Measurements from ENCODE around the gene STARD4. TPM values are rescaled to one million over a fixed set of nuclear protein-coding genes. Genes with fewer than 3 reads are reported as not detected.

Gene STARD4
- total RNA-seq, 1 experiment from 2014 or later: 31.1 TPM

- Mint-ChIP-seq H3K4me3 (ENCODE audit: unreplicated experiment) (no peak overlapping the region), H3K27ac (ENCODE audit: low read depth, unreplicated experiment) (no peak overlapping the region), H3K27me3 (ENCODE audit: insufficient read depth, unreplicated experiment) (no peaks in the 10 kb centered on the region), H3K4me1 (ENCODE audit: insufficient read depth, unreplicated experiment) (peaks cover 14% of the 10 kb centered on the region), H3K9me3 (ENCODE audit: unreplicated experiment) (no peaks in the 10 kb centered on the region), H3K36me3 (ENCODE audit: insufficient read depth, unreplicated experiment) (peaks cover 35% of the 10 kb centered on the region)
- ChIA-PET CTCF (no interaction called here), POLR2A (no interaction called here)
- BruUV-seq (replicated peaks): no TSS peak
- intact Hi-C loops (cut with micrococcal nuclease): no loop called here
- TF ChIP-seq CTCF (IDR thresholded peaks at IDR 0.05; ENCODE audit: unreplicated experiment): no peak
- DNase-seq (ENCODE audit: unreplicated experiment): no peak
These were observed 9.4 kb downstream of the STARD4 start for GRCh38 chr5:111502956-111503355.

GRCh38 chr5:111498346-111498745 is 14.0 kb downstream of the STARD4 start:
- DNase-seq (ENCODE audit: unreplicated experiment): no peak
- TF ChIP-seq CTCF (IDR thresholded peaks at IDR 0.05; ENCODE audit: unreplicated experiment): no peak
- H3K36me3 Mint-ChIP-seq (ENCODE audit: insufficient read depth, unreplicated experiment): peaks cover 18% of the 10 kb centered on the region
- POLR2A ChIA-PET: interaction anchor here (0.6 to 10.8 kb wide), 3 partner anchors 13 to 1075 kb away, joined by 3 to 105 read pairs (median 3); partner anchors contain the start of gene STARD4
- CTCF ChIA-PET: interaction anchor here (2.2 kb wide), 1 partner anchor 13 kb away, joined by 5 read pairs; the partner anchor contains the start of gene STARD4
- no TSS peak for BruUV-seq (replicated peaks)
- H3K9me3 Mint-ChIP-seq (ENCODE audit: unreplicated experiment): no peaks in the 10 kb centered on the region
- no peaks in the 10 kb centered on the region for H3K27me3 Mint-ChIP-seq (ENCODE audit: insufficient read depth, unreplicated experiment)
- intact Hi-C loops (cut with micrococcal nuclease): no loop called here
- peak overlapping the region; percentile 10 for H3K4me3 Mint-ChIP-seq (ENCODE audit: unreplicated experiment)
- no peak overlapping the region for H3K27ac Mint-ChIP-seq (ENCODE audit: low read depth, unreplicated experiment)
- H3K4me1 Mint-ChIP-seq (ENCODE audit: insufficient read depth, unreplicated experiment): peaks cover 11% of the 10 kb centered on the region

GRCh38 chr5:111495159-111495558 is 17.2 kb downstream of the STARD4 start:
- Mint-ChIP-seq H3K27ac (ENCODE audit: low read depth, unreplicated experiment) (peak overlapping the region; percentile 99), H3K9me3 (ENCODE audit: unreplicated experiment) (no peaks in the 10 kb centered on the region), H3K27me3 (ENCODE audit: insufficient read depth, unreplicated experiment) (no peaks in the 10 kb centered on the region), H3K36me3 (ENCODE audit: insufficient read depth, unreplicated experiment) (peaks cover 18% of the 10 kb centered on the region), H3K4me3 (ENCODE audit: unreplicated experiment) (no peak overlapping the region), H3K4me1 (ENCODE audit: insufficient read depth, unreplicated experiment) (peaks cover 11% of the 10 kb centered on the region)
- POLR2A ChIA-PET: interaction anchor here (0.6 to 10.8 kb wide), 5 partner anchors 10 to 1849 kb away, joined by 3 to 105 read pairs (median 11); partner anchors contain the start of gene STARD4
- intact Hi-C loops (cut with micrococcal nuclease): no loop called here
- BruUV-seq (replicated peaks): no TSS peak
- no peak for TF ChIP-seq CTCF (IDR thresholded peaks at IDR 0.05; ENCODE audit: unreplicated experiment)
- CTCF ChIA-PET: interaction anchor here (0.6 to 1.1 kb wide), 5 partner anchors 15 to 269 kb away, joined by 3 to 4 read pairs (median 3); partner anchors contain the start of gene STARD4
- DNase-seq (ENCODE audit: unreplicated experiment): no peak

- no peaks in the 10 kb centered on the region for H3K9me3 Mint-ChIP-seq (ENCODE audit: unreplicated experiment)
- DNase-seq (ENCODE audit: unreplicated experiment): peak; percentile 83
- H3K36me3 Mint-ChIP-seq (ENCODE audit: insufficient read depth, unreplicated experiment): peaks cover 15% of the 10 kb centered on the region
- intact Hi-C loops (cut with micrococcal nuclease): no loop called here
- BruUV-seq (replicated peaks): no TSS peak
- ChIA-PET CTCF (interaction anchor here (0.6 to 1.2 kb wide), 10 partner anchors 10 to 1025 kb away, joined by 3 to 7 read pairs (median 3); partner anchors contain the start of gene STARD4), POLR2A (interaction anchor here (0.7 to 10.8 kb wide), 11 partner anchors 9 to 667 kb away, joined by 3 to 105 read pairs (median 4); partner anchors contain the start of gene STARD4)
- peaks cover 11% of the 10 kb centered on the region for H3K4me1 Mint-ChIP-seq (ENCODE audit: insufficient read depth, unreplicated experiment)
- no peak for TF ChIP-seq CTCF (IDR thresholded peaks at IDR 0.05; ENCODE audit: unreplicated experiment)
- no peak overlapping the region for H3K4me3 Mint-ChIP-seq (ENCODE audit: unreplicated experiment)
- peak overlapping the region; percentile 99 for H3K27ac Mint-ChIP-seq (ENCODE audit: low read depth, unreplicated experiment)
- no peaks in the 10 kb centered on the region for H3K27me3 Mint-ChIP-seq (ENCODE audit: insufficient read depth, unreplicated experiment)
These were observed 17.9 kb downstream of the STARD4 start for GRCh38 chr5:111494355-111494999.

Measured in MCF 10A (cell line).